Subcutaneous abdominal adipose tissue (tissue), 5 donors: ENCODE results near the gene TBC1D14.

ENCODE experiments used
- H3K27ac ChIP-seq: one replicate; pipeline ENCODE4 v1.7.0; 2013; ENCODE audit warnings: low read depth, mild to moderate bottlenecking, inconsistent platforms, low read length, moderate library complexity
- H3K27me3 ChIP-seq, 5 donors: one replicate each; pipeline ENCODE4 v1.7.0; 2013; ENCODE audit warnings: low read length in 5 of 5, inconsistent platforms in 1 of 5; ENCODE audit not compliant: control insufficient read depth in 5 of 5, insufficient read depth in 4 of 5
- H3K36me3 ChIP-seq, 5 donors: one replicate each; pipeline ENCODE4 v1.7.0; 2013; ENCODE audit warnings: low read length in 5 of 5; ENCODE audit not compliant: control insufficient read depth in 5 of 5, insufficient read depth in 5 of 5
- H3K4me1 ChIP-seq, 5 donors: one replicate each; pipeline ENCODE4 v1.7.0; 2013; ENCODE audit warnings: low read length in 5 of 5, mild to moderate bottlenecking in 3 of 5, moderate library complexity in 1 of 5; ENCODE audit not compliant: control insufficient read depth in 5 of 5, insufficient read depth in 5 of 5
- H3K4me3 ChIP-seq, 5 donors: one replicate each; pipeline ENCODE4 v1.7.0; 2013; ENCODE audit warnings: low read length in 5 of 5, low read depth in 1 of 5
- H3K9ac ChIP-seq, 5 donors: one replicate each; pipeline ENCODE4 v1.7.0; 2013; ENCODE audit warnings: low read length in 5 of 5, mild to moderate bottlenecking in 4 of 5, moderate library complexity in 3 of 5
- H3K9me3 ChIP-seq, 5 donors: one replicate each; pipeline ENCODE4 v1.7.0; 2013; ENCODE audit warnings: low read length in 5 of 5; ENCODE audit not compliant: control insufficient read depth in 5 of 5
- donor health status: healthy.
- donor health status: healthy.
- donor health status: healthy.
- donor health status: healthy.
- donor health status: healthy.

The TBC1D14 gene

GRCh38 chr4:7044137-7044930 lies 134.7 kb downstream of the TBC1D14 start:
- Histone ChIP-seq H3K36me3 (peaks cover 0 to 4% (median 0%) of the 10 kb centered on the region in 5 donors), H3K4me3 (peak overlapping the region; percentile 80 to 92 (median 91)), H3K27ac (peak overlapping the region; percentile 37), H3K27me3 (no peaks in the 10 kb centered on the region), H3K9ac (peak overlapping the region; percentile 59 to 97 (median 84)), H3K9me3 (no peaks in the 10 kb centered on the region), H3K4me1 (peaks cover 8 to 53% (median 49%) of the 10 kb centered on the region in 5 donors)

GRCh38 chr4:7045553-7045952 lies 135.9 kb downstream of the TBC1D14 start:
- peaks cover 8 to 53% (median 52%) of the 10 kb centered on the region in 5 donors for H3K4me1 ChIP-seq
- H3K27ac ChIP-seq = no peak overlapping the region
- peak overlapping the region in 2 of 5 donors; percentile 6 to 92 for H3K4me3 ChIP-seq
- H3K27me3 ChIP-seq = no peaks in the 10 kb centered on the region
- peaks cover 0 to 4% (median 0%) of the 10 kb centered on the region in 5 donors for H3K36me3 ChIP-seq
- H3K9me3 ChIP-seq = no peaks in the 10 kb centered on the region
- peak overlapping the region in 2 of 5 donors; percentile 94 to 97 for H3K9ac ChIP-seq

- Histone ChIP-seq H3K27me3 (no peaks in the 10 kb centered on the region), H3K9me3 (no peaks in the 10 kb centered on the region), H3K4me1 (peaks cover 8 to 59% (median 52%) of the 10 kb centered on the region in 5 donors), H3K9ac (peak overlapping the region in 2 of 5 donors; percentile 26 to 39), H3K4me3 (peak overlapping the region in 2 of 5 donors; percentile 6 to 22), H3K36me3 (peaks cover 0 to 11% (median 2%) of the 10 kb centered on the region in 5 donors), H3K27ac (peak overlapping the region; percentile 35)
Observed at GRCh38 chr4:7045961-7046921, 136.6 kb downstream of the TBC1D14 start.

- H3K27ac ChIP-seq = peak overlapping the region; percentile 35
- H3K4me3 ChIP-seq = no peak overlapping the region
- no peaks in the 10 kb centered on the region for H3K27me3 ChIP-seq
- peaks cover 0 to 15% (median 2%) of the 10 kb centered on the region in 5 donors for H3K36me3 ChIP-seq
- H3K9ac ChIP-seq = peak overlapping the region in 2 of 5 donors; percentile 26 to 39
- peaks cover 5 to 56% (median 46%) of the 10 kb centered on the region in 5 donors for H3K4me1 ChIP-seq
- H3K9me3 ChIP-seq = no peaks in the 10 kb centered on the region
Observed at GRCh38 chr4:7046971-7047370, 137.3 kb downstream of the TBC1D14 start.

- Histone ChIP-seq H3K27me3 (no peaks in the 10 kb centered on the region), H3K4me1 (peaks cover 5 to 64% (median 52%) of the 10 kb centered on the region in 5 donors), H3K4me3 (no peak overlapping the region), H3K9me3 (no peaks in the 10 kb centered on the region), H3K9ac (no peak overlapping the region), H3K36me3 (peaks cover 0 to 22% (median 6%) of the 10 kb centered on the region in 5 donors), H3K27ac (no peak overlapping the region)
Observed at GRCh38 chr4:7048642-7049041, 139.0 kb downstream of the TBC1D14 start.

GRCh38 chr4:7049295-7049694 lies 139.7 kb downstream of the TBC1D14 start:
- Histone ChIP-seq H3K27ac (no peak overlapping the region), H3K4me3 (no peak overlapping the region), H3K4me1 (peaks cover 5 to 59% (median 48%) of the 10 kb centered on the region in 5 donors), H3K36me3 (peaks cover 0 to 29% (median 9%) of the 10 kb centered on the region in 5 donors), H3K9me3 (no peaks in the 10 kb centered on the region), H3K27me3 (no peaks in the 10 kb centered on the region), H3K9ac (no peak overlapping the region)

- Histone ChIP-seq H3K27ac (no peak overlapping the region), H3K4me1 (peaks cover 3 to 54% (median 43%) of the 10 kb centered on the region in 5 donors), H3K27me3 (no peaks in the 10 kb centered on the region), H3K4me3 (no peak overlapping the region), H3K36me3 (peaks cover 0 to 33% (median 14%) of the 10 kb centered on the region in 5 donors), H3K9me3 (no peaks in the 10 kb centered on the region), H3K9ac (no peak overlapping the region)
Observed at GRCh38 chr4:7049739-7050138, 140.1 kb downstream of the TBC1D14 start.

GRCh38 chr4:7050481-7051143 lies 141.0 kb downstream of the TBC1D14 start:
- H3K36me3 ChIP-seq = peaks cover 0 to 42% (median 22%) of the 10 kb centered on the region in 5 donors
- no peaks in the 10 kb centered on the region for H3K9me3 ChIP-seq
- H3K27ac ChIP-seq = no peak overlapping the region
- H3K4me3 ChIP-seq = no peak overlapping the region
- H3K9ac ChIP-seq = no peak overlapping the region
- no peaks in the 10 kb centered on the region for H3K27me3 ChIP-seq
- H3K4me1 ChIP-seq = peaks cover 3 to 46% (median 35%) of the 10 kb centered on the region in 5 donors

GRCh38 chr4:7051144-7051495 lies 141.5 kb downstream of the TBC1D14 start:
- Histone ChIP-seq H3K9ac (no peak overlapping the region), H3K36me3 (peaks cover 0 to 47% (median 27%) of the 10 kb centered on the region in 5 donors), H3K9me3 (no peaks in the 10 kb centered on the region), H3K27me3 (no peaks in the 10 kb centered on the region), H3K4me1 (peaks cover 3 to 41% (median 30%) of the 10 kb centered on the region in 5 donors), H3K4me3 (no peak overlapping the region), H3K27ac (no peak overlapping the region)
